ENCODE results near the gene DND1.
"Not testable (repeated sequence)": the region's sequence is repeated elsewhere in the genome, so short reads cannot be mapped to it uniquely, and the experiment has no call there.

DND1 gene

DNA sequence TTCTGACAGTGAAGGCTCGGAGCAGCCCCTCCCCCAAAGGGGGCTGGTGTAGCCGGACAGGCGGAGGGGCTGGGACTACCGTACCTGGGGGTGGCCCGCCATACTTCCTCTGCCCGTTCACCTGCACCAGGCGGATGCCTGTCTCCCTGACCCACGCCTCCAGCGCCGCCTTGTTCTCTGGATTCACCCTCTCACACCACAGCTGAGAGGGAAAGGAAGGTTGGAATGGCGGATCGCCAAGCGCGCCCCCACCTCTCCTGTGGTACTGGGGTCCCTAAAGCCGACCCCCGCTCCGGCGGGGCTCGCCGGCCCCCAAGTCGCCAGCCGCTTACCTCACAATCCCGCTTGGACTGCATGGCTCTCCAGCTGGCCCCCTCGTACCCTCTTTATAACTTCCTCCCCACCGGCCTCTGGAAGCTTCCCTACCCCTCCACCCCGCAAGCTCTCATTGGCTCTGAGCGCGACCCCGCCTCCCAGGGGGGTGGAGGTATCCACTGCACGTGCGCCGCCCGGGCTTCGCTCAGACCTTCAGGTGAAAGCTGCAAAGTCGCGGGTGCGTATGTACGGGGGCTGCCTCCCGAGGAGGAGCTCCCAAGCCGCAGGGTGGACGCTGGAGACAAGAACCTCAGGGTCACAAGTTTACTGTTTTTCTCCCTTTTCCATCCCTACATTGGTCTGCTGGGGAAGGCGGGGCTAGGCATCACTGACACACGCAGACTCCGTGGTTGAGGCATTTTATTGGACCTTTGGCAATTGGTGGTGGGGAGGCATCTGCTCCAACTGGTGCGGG lies at the start of gene DND1:
Gene DND1, minus strand, starts transcription at position 390 of the 790 bp plus-strand sequence. Its CDS starts 34 bp downstream, at position 356.
- no peak within 1 kb of the TSS for H3K4me3 ChIP-seq (ENCODE audit: control insufficient read depth, low read depth, low read length)
- DNase-seq (ENCODE audit: low read depth) = no peak
- TF ChIP-seq, protein P1, sequence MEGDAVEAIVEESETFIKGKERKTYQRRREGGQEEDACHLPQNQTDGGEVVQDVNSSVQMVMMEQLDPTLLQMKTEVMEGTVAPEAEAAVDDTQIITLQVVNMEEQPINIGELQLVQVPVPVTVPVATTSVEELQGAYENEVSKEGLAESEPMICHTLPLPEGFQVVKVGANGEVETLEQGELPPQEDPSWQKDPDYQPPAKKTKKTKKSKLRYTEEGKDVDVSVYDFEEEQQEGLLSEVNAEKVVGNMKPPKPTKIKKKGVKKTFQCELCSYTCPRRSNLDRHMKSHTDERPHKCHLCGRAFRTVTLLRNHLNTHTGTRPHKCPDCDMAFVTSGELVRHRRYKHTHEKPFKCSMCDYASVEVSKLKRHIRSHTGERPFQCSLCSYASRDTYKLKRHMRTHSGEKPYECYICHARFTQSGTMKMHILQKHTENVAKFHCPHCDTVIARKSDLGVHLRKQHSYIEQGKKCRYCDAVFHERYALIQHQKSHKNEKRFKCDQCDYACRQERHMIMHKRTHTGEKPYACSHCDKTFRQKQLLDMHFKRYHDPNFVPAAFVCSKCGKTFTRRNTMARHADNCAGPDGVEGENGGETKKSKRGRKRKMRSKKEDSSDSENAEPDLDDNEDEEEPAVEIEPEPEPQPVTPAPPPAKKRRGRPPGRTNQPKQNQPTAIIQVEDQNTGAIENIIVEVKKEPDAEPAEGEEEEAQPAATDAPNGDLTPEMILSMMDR (IDR thresholded peaks at IDR 0.05; ENCODE audit: control insufficient read depth, insufficient read depth, low read depth, low read length, missing control alignments) = no peak

DNA sequence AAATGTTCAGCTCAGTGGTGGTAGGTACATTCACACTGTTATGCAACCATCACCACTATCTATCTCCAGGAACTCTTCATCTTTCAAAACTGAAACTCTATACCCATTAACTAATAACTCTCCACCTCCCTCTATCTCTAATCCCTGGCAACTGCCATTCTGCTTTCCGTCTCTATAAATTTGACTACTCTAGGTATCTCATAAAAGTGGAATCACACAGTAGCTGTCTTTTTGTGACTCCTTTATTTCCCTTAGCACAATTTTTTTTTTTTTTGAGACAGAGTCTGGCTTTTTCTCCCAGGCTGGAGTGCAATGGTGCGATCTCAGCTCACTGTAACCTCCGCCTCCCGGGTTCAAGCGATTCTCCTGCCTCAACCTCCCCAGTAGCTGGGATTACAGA lies 48.0 kb upstream of the DND1 start:
- H3K4me3 ChIP-seq (ENCODE audit: control insufficient read depth, low read depth, low read length); DNase-seq (ENCODE audit: low read depth): not testable (repeated sequence)

DNA sequence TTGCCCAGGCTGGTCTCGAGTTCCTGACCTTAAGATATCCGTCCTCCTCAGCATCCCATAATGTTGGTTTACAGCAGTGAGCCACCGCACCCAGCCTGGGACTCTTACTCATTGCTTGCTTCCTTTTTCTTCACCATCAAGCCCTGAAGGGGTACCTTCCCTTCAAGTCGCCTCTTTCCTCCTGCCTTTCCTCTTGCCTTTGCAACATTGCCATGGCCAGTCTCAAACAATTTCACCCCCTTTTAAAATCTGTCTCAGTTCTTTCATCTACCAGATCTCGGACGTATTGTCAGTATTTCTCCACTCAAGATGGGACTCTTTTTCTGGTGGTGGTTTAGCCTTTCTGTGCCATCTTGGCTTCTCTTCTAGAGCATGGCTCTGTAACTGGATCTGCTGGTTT lies 47.4 kb upstream of the DND1 start:
- H3K4me3 ChIP-seq (ENCODE audit: control insufficient read depth, low read depth, low read length); DNase-seq (ENCODE audit: low read depth): not testable (repeated sequence)

DNA sequence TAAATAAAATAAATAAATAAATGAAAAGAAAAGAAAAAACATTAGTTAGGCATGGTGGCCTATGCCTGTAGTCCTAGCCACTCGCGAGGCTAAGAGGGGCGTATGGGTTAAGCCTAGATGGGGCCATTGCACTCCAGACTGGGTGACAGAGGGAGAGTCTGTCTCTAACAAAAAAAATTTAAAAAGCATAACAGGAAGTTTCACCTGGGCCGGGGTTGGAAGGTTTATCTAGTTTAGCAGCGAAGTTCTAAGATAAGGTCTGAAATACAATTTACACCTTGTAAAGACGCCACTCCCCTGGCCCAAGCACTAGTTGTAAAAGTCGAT lies 44.9 kb upstream of the DND1 start:
- TF ChIP-seq, protein P1 (IDR thresholded peaks at IDR 0.05; ENCODE audit: control insufficient read depth, insufficient read depth, low read depth, low read length, missing control alignments) = no peak
- H3K4me3 ChIP-seq (ENCODE audit: control insufficient read depth, low read depth, low read length) = peak overlapping the region; percentile 19; the same call in 1 of the 2 replicates
- no peak for DNase-seq (ENCODE audit: low read depth)

DNA sequence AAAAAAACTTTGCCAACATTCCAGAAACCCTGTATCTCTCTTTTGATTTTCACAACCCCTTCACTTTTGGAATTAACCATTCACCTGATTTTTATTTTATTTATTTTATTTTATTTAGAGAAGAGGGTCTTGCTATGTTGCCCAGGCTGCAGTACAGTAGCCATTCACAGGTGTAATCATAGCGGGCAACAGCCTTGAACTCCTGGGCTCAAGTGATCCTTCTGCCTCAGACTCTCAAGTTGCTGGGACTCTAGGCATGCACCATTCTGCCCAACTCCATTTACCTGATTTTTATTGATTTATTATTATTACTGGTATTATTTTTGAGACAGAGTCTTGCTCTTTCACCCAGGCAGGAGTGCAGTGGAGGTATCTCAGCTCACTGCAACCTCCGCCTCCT lies 42.9 kb upstream of the DND1 start:
- H3K4me3 ChIP-seq (ENCODE audit: control insufficient read depth, low read depth, low read length); DNase-seq (ENCODE audit: low read depth): not testable (repeated sequence)

DNA sequence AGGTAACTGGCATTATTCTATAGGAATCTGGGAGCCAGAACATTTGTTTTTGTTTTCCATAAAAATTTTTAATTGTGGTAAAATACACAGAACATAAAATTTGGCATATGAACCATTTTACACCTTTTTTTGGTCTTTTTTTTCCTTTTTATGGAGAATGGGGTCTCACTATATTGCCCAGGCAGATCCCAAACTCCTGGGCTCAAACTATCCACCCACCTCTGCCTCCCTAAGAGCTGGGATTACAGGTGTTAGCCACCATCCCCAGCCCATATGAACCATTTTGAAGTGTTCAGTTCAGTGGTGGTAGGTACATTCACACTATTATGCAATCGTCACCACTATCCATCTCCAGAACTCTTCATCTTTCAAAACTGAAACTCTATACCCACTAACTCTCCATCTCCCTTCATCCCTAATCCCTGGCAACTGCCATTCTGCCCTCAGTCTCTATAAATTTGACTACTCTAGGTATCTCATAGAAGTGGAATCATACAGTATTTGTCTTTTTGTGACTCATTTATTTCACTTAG lies 40.3 kb upstream of the DND1 start:
- H3K4me3 ChIP-seq (ENCODE audit: control insufficient read depth, low read depth, low read length) = no peak overlapping the region
- TF ChIP-seq, protein P1 (IDR thresholded peaks at IDR 0.05; ENCODE audit: control insufficient read depth, insufficient read depth, low read depth, low read length, missing control alignments) = no peak
- no peak for DNase-seq (ENCODE audit: low read depth)

DNA sequence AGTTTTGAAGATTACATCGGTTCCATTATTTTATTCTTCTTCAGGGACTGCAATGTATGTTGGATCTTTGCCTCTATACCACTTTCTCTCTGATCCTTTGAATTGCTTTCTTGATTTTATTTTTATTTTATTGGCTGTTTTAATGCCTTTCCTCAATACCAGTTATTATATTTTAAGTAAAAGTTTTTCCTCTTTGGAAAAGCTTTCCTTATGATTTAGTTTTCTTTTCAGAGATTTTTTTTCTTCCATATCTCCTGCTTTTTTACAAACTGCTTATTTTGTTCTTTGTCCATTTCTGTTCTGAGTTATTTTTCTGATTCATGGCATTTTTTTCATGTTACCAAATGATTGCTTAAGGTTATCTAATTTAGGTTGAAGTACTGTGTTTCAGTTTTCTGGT lies 38.4 kb upstream of the DND1 start:
- TF ChIP-seq, protein P1 (IDR thresholded peaks at IDR 0.05; ENCODE audit: control insufficient read depth, insufficient read depth, low read depth, low read length, missing control alignments) = no peak
- no peak overlapping the region for H3K4me3 ChIP-seq (ENCODE audit: control insufficient read depth, low read depth, low read length)
- DNase-seq (ENCODE audit: low read depth) = no peak

DNA sequence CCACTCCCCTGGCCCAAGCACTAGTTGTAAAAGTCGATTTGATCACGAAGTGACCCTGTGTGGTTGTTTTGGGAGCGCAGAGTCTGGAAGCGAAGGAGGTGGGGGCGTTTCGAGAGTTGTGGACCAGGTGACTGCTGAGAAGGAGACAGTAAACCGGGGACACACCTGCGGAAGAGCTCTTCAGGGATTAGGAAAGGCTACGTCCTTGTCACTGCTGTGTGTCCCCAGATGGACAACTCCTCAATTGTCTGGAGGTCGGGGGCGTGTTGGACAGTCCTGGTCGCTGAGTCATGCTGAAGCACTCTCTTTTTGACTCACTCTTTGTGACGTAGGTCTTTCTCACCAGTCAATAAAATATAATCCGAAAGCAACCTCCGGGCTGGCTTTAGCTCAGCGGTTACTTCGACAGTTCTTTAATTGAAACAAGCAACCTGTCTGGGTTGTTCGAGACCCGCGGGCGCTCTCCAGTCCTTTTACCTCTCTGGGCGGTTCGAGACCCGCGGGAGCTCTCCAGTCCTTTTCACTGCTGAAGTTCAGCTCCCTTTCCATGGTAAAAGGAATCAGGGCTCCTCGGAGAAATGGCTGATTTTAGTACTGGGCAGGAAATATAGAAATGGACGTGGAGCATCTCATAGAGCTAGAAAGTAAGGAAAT lies 37.6 kb upstream of the DND1 start:
- peak overlapping the region; percentile 70 for H3K4me3 ChIP-seq (ENCODE audit: control insufficient read depth, low read depth, low read length)
- TF ChIP-seq, protein P1 (IDR thresholded peaks at IDR 0.05; ENCODE audit: control insufficient read depth, insufficient read depth, low read depth, low read length, missing control alignments) = no peak
- DNase-seq (ENCODE audit: low read depth) = peak; percentile 97

DNA sequence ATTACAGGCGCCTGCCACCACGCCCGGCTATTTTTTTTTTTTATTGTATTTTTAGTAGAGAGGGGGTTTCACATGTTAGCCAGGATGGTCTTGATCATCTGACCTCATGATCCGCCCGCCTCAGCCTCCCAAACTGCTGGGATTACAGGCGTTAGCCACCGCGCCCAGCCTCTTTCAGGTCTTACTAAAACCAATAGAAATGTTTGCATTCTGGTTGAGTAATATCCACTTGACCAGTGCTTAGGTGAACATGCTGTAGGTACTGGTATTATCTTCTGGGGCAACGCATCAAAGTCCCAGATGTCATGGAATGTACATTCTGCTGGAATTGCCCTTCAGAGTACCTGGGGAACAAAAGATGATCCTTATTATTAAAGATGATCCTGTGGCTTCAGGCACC lies 35.4 kb upstream of the DND1 start:
- not testable (repeated sequence) for H3K4me3 ChIP-seq (ENCODE audit: control insufficient read depth, low read depth, low read length); DNase-seq (ENCODE audit: low read depth)

Measured in AG09309 (cell line).